MCF 10A (cell line): ENCODE measurements around the gene PTOV1. TPM values are rescaled to one million over a fixed set of nuclear protein-coding genes. Genes with fewer than 3 reads are reported as not detected.

ENCODE experiments used
- Bru-seq: library from RNA; stranded (reverse); fragments of 400-500 nt; gene quantifications from one replicate; lab custom pipeline; 2021; lab: Mats Ljungman, UMichigan
- BruChase-seq, 2 experiments: library from RNA; stranded (reverse); fragments of 400-500 nt; gene quantifications; one replicate each; lab custom pipeline; 2021; lab: Mats Ljungman, UMichigan
- BruUV-seq: library from RNA; stranded (reverse); fragments of 400-500 nt; replicated peaks from 2 replicates; lab custom pipeline; 2021; lab: Mats Ljungman, UMichigan
- CTCF ChIA-PET: fragments of 300-600 bp; sonication (Branson Sonifier 250); formaldehyde crosslinking; extraction: SDS; loops from one replicate; lab custom pipeline; 2021; ENCODE audit warnings: antibody characterized with exemption, inconsistent platforms; lab: Yijun Ruan, JAX
- POLR2A ChIA-PET: fragments of 300-600, 350-650 bp; sonication (Branson Sonifier 250); formaldehyde crosslinking; extraction: SDS; loops from one replicate; lab custom pipeline; 2020; ENCODE audit warnings: antibody characterized with exemption, inconsistent platforms; lab: Yijun Ruan, JAX
- DNase-seq: peaks from one replicate; pipeline ENCODE4 v3.0.0-alpha.2; 2018; ENCODE audit not compliant: unreplicated experiment
- H3K27ac Mint-ChIP-seq: one replicate; pipeline ENCODE4 v1.8.0; 2022; ENCODE audit warnings: mild to moderate bottlenecking, low read depth, mixed read lengths; ENCODE audit not compliant: unreplicated experiment
- H3K27me3 Mint-ChIP-seq: one replicate; pipeline ENCODE4 v1.8.0; 2022; ENCODE audit warnings: mixed read lengths; ENCODE audit not compliant: insufficient read depth, unreplicated experiment
- H3K36me3 Mint-ChIP-seq: one replicate; pipeline ENCODE4 v1.8.0; 2022; ENCODE audit warnings: mild to moderate bottlenecking, moderate library complexity, mixed read lengths; ENCODE audit not compliant: insufficient read depth, unreplicated experiment
- H3K4me1 Mint-ChIP-seq: one replicate; pipeline ENCODE4 v1.8.0; 2022; ENCODE audit warnings: mixed read lengths; ENCODE audit not compliant: insufficient read depth, unreplicated experiment
- H3K4me3 Mint-ChIP-seq: one replicate; pipeline ENCODE4 v1.8.0; 2022; ENCODE audit warnings: mild to moderate bottlenecking, moderate library complexity, mixed read lengths; ENCODE audit not compliant: unreplicated experiment
- H3K9me3 Mint-ChIP-seq: one replicate; pipeline ENCODE4 v1.8.0; 2022; ENCODE audit warnings: mixed read lengths; ENCODE audit not compliant: unreplicated experiment
- CTCF ChIP-seq: fragments of 200-600 bp; IDR thresholded peaks from one replicate; pipeline ENCODE4 v1.8.0; 2022; ENCODE audit warnings: antibody characterized with exemption, mild to moderate bottlenecking; ENCODE audit not compliant: unreplicated experiment
- intact Hi-C: fragments of 100-400 bp; cut with micrococcal nuclease; formaldehyde crosslinking; loops from 2 replicates; pipeline ENCODE4 v1.14.1; 2022
- long read RNA-seq: library from polyadenylated mRNA; stranded (forward); transcript quantifications from one replicate; pipeline ENCODE4 v2.0.0, GENCODE V29; 2022
- total RNA-seq: library from RNA; stranded (reverse); gene quantifications from 2 replicates; pipeline ENCODE4 v1.2.3, GENCODE V29; 2022

The PTOV1 gene
- 68.5 and 78.8 TPM in 2 replicates for total RNA-seq
- percentile 49 among the genes with signal in this experiment for Bru-seq, nascent RNA
- percentile 69 among the genes with signal in this experiment for BruChase-seq, experiment 1, labeled RNA remaining after a 6-hour chase
- percentile 64 among the genes with signal in this experiment for BruChase-seq, experiment 2, labeled RNA remaining after a 2-hour chase
- long read RNA-seq, transcript PTOV1-212 (13 exons, 1,577 nt), result major isoform, 93 of 168 reads
- long read RNA-seq, transcript PTOV1-220 (13 exons, 1,587 nt), result minor isoform, 31 of 168 reads
- long read RNA-seq, partial matches to known transcripts, result 17 of 168 reads
- long read RNA-seq, other reads (novel, unspliced or antisense), result 18 of 168 reads

- intact Hi-C loops, result loop anchor here (1.0 to 10.0 kb wide), 3 partner anchors 37 to 176 kb away; partner anchors contain the start of genes AP2A1, FUZ and PRMT1
- TF ChIP-seq CTCF, result no peak
- Mint-ChIP-seq H3K4me3 (peak within 1 kb of the TSS; percentile 84), H3K4me1 (peaks cover 32% of the 10 kb centered on the region), H3K9me3 (peaks cover 6% of the 10 kb centered on the region), H3K27ac (peak within 1 kb of the TSS; percentile 89), H3K27me3 (no peaks in the 10 kb centered on the region), H3K36me3 (peaks cover 17% of the 10 kb centered on the region)
- DNase-seq, result peak; percentile 93
- ChIA-PET POLR2A (interaction anchor here (0.6 to 4.3 kb wide), 28 partner anchors 9 to 210 kb away, joined by 3 to 40 read pairs (median 5); partner anchors contain the start of genes AKT1S1, AP2A1, ATF5 and FUZ), CTCF (interaction anchor here (1.1 kb wide), 1 partner anchor 167 kb away, joined by 5 read pairs; no protein-coding TSS in a partner anchor)
- BruUV-seq, result TSS peak; percentile 27
Measured at GRCh38 chr19:49850487-49851342, at the start of gene PTOV1. Gene PTOV1, plus strand, starts transcription at chr19:49851159.

GRCh38 chr19:49801401-49801888 is 49.5 kb upstream of the PTOV1 start:
- ChIA-PET POLR2A (no interaction called here), CTCF (no interaction called here)
- no TSS peak for BruUV-seq
- Mint-ChIP-seq H3K4me3 (no peak overlapping the region), H3K36me3 (peaks cover 59% of the 10 kb centered on the region), H3K9me3 (peaks cover 6% of the 10 kb centered on the region), H3K27me3 (no peaks in the 10 kb centered on the region), H3K4me1 (peaks cover 5% of the 10 kb centered on the region), H3K27ac (no peak overlapping the region)
- TF ChIP-seq CTCF, result no peak
- no peak for DNase-seq
- intact Hi-C loops, result no loop called here

- POLR2A ChIA-PET, result interaction anchor here (0.6 kb wide), 1 partner anchor 173 kb away, joined by 3 read pairs; no protein-coding TSS in a partner anchor
- H3K9me3 Mint-ChIP-seq, result peaks cover 8% of the 10 kb centered on the region
- intact Hi-C loops, result no loop called here
- CTCF ChIA-PET, result no interaction called here
- no TSS peak for BruUV-seq
- no peak overlapping the region for H3K27ac Mint-ChIP-seq
- peak; percentile 28 for DNase-seq
- TF ChIP-seq CTCF, result no peak
- H3K4me1 Mint-ChIP-seq, result peaks cover 6% of the 10 kb centered on the region
- H3K36me3 Mint-ChIP-seq, result peaks cover 53% of the 10 kb centered on the region
- no peak overlapping the region for H3K4me3 Mint-ChIP-seq
- H3K27me3 Mint-ChIP-seq, result no peaks in the 10 kb centered on the region
Measured at GRCh38 chr19:49801966-49802661, 48.8 kb upstream of the PTOV1 start.
